ENCODE results near the gene PCDH9. TPM values are rescaled to one million over a fixed set of nuclear protein-coding genes. Genes with fewer than 3 reads are reported as not detected.

Gene PCDH9
- polyA plus RNA-seq, 1 experiment = 3.3 TPM

DNA sequence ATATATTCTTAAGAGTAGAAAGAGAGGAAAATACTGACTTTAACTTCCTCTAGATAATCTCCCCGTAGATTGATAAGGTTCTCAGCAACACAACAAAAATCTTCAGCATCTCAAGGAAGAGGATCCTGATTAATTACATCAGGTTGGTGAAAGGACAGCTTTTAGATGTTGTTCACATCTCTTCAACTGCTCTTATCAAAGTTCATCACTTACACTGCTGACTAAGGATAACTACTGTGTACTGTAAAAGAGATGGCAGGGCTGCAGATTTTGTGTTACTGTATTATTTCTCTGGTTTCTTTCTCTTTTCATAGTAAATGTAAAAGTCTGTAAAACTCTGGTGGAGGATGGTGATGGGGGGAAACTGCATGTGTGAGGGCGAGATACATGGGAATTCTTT lies 133.7 kb downstream of the PCDH9 start:
- no peaks in the 10 kb centered on the region for H3K9me3 ChIP-seq (ENCODE audit: control insufficient read depth, insufficient read depth, low read length)
- TF ChIP-seq, protein P1, sequence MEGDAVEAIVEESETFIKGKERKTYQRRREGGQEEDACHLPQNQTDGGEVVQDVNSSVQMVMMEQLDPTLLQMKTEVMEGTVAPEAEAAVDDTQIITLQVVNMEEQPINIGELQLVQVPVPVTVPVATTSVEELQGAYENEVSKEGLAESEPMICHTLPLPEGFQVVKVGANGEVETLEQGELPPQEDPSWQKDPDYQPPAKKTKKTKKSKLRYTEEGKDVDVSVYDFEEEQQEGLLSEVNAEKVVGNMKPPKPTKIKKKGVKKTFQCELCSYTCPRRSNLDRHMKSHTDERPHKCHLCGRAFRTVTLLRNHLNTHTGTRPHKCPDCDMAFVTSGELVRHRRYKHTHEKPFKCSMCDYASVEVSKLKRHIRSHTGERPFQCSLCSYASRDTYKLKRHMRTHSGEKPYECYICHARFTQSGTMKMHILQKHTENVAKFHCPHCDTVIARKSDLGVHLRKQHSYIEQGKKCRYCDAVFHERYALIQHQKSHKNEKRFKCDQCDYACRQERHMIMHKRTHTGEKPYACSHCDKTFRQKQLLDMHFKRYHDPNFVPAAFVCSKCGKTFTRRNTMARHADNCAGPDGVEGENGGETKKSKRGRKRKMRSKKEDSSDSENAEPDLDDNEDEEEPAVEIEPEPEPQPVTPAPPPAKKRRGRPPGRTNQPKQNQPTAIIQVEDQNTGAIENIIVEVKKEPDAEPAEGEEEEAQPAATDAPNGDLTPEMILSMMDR (IDR thresholded peaks at IDR 0.05; ENCODE audit: low read depth, low read length) = no peak
- H3K27me3 ChIP-seq (ENCODE audit: control insufficient read depth, insufficient read depth, low read length) = no peaks in the 10 kb centered on the region
- H3K4me3 ChIP-seq (ENCODE audit: low read depth, low read length) = no peak overlapping the region
- CTCF ChIA-PET = no interaction called here
- no peak for DNase-seq (ENCODE audit: low read depth, low spot score)
- POLR2A ChIA-PET = no interaction called here
- no peak overlapping the region for H3K27ac ChIP-seq (ENCODE audit: low read depth, low read length)

DNA sequence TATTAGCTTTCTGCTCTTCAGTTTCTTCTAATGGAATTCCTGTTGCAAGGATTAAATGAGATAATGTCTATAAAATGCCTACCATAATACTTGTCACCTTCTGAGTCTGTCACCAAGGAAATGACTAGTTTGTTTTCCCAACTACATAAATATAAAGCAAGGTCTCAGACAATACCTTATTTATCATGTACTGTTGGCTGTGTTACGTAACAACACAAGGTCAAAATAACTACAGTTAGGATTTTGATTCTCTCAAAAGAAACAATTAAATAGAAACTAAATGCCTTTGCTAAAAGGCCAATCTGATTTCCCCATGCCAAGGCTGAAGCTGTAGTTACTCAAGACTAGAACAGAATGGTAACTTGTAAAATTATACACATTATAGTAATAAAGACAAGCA lies 134.5 kb downstream of the PCDH9 start:
- ChIA-PET CTCF (no interaction called here), POLR2A (no interaction called here)
- Histone ChIP-seq H3K27me3 (ENCODE audit: control insufficient read depth, insufficient read depth, low read length) (no peaks in the 10 kb centered on the region), H3K27ac (ENCODE audit: low read depth, low read length) (no peak overlapping the region), H3K4me3 (ENCODE audit: low read depth, low read length) (no peak overlapping the region), H3K9me3 (ENCODE audit: control insufficient read depth, insufficient read depth, low read length) (no peaks in the 10 kb centered on the region)
- TF ChIP-seq, protein P1 (IDR thresholded peaks at IDR 0.05; ENCODE audit: low read depth, low read length) = no peak
- no peak for DNase-seq (ENCODE audit: low read depth, low spot score)

DNA sequence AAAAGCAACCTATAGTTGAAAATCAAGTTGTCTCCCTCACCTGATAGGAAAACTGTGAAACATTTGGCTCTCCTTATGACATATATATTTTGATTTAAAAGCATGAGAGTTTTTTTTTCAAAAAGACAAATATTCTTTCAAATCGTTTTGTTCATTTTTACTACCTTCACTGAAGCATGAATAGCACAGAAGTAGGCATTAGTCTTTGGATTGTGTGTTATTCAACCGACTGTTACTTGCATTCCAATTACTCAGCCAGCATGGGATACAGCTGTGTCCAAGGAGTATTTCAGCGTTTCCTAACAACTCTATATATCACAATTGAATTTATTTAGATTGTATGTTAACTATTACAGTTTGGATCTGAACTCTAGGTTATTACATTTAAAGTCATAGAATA lies 135.2 kb downstream of the PCDH9 start:
- TF ChIP-seq, protein P1 (IDR thresholded peaks at IDR 0.05; ENCODE audit: low read depth, low read length) = no peak
- no peaks in the 10 kb centered on the region for H3K9me3 ChIP-seq (ENCODE audit: control insufficient read depth, insufficient read depth, low read length)
- H3K4me3 ChIP-seq (ENCODE audit: low read depth, low read length) = no peak overlapping the region
- ChIA-PET CTCF (no interaction called here), POLR2A (no interaction called here)
- DNase-seq (ENCODE audit: low read depth, low spot score) = no peak
- no peak overlapping the region for H3K27ac ChIP-seq (ENCODE audit: low read depth, low read length)
- no peaks in the 10 kb centered on the region for H3K27me3 ChIP-seq (ENCODE audit: control insufficient read depth, insufficient read depth, low read length)

DNA sequence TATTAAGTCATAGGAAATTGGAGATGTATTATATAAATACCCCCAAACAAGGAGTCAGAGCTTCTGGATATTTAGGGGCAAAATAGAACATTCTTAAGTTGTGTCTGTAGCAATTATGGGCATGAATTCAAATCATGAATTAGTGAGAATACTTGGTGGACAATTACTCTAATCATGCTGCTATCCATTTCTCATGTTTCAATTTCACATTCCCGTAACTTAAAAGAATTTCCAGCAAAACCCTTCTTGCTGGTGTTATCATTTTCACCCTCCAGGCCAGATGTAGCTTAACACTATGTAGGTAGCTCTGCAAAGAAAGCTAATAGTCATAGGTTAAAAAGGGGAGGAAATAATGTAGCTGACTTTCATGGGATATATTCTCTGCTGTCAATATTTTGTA lies 136.1 kb downstream of the PCDH9 start:
- H3K27me3 ChIP-seq (ENCODE audit: control insufficient read depth, insufficient read depth, low read length) = no peaks in the 10 kb centered on the region
- ChIA-PET POLR2A (no interaction called here), CTCF (no interaction called here)
- H3K27ac ChIP-seq (ENCODE audit: low read depth, low read length) = no peak overlapping the region
- no peaks in the 10 kb centered on the region for H3K9me3 ChIP-seq (ENCODE audit: control insufficient read depth, insufficient read depth, low read length)
- H3K4me3 ChIP-seq (ENCODE audit: low read depth, low read length) = no peak overlapping the region
- TF ChIP-seq, protein P1 (IDR thresholded peaks at IDR 0.05; ENCODE audit: low read depth, low read length) = no peak
- no peak for DNase-seq (ENCODE audit: low read depth, low spot score)

DNA sequence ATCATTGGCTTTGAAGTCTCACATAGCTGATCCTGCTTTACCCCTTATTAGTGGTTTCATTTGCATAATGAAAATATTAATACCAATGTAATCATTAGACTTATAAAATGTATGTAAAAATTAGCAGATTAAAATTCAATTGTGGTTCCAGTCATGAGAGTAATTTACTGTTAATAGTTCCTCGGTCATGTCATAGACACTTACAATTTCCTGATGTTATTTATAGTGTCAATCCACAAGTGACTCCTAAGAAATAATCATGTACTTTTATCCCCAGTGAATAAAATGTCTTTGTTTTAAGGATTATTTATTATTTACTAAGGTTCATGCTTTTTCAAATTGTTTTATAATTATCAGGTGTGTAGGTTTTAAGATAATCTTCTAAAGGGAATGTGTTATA lies 138.5 kb downstream of the PCDH9 start:
- Histone ChIP-seq H3K27me3 (ENCODE audit: control insufficient read depth, insufficient read depth, low read length) (no peaks in the 10 kb centered on the region), H3K9me3 (ENCODE audit: control insufficient read depth, insufficient read depth, low read length) (no peaks in the 10 kb centered on the region), H3K4me3 (ENCODE audit: low read depth, low read length) (no peak overlapping the region), H3K27ac (ENCODE audit: low read depth, low read length) (no peak overlapping the region)
- TF ChIP-seq, protein P1 (IDR thresholded peaks at IDR 0.05; ENCODE audit: low read depth, low read length) = no peak
- ChIA-PET POLR2A (no interaction called here), CTCF (no interaction called here)
- no peak for DNase-seq (ENCODE audit: low read depth, low spot score)

Measured in AG04450 (cell line).